IPS DF 6.9 (cell line): Measurements from ENCODE around the gene SHBG.

Experiments
- DNase-seq: peaks from one replicate; pipeline ENCODE4 v3.0.0-alpha.2; 2013; ENCODE audit warnings: low read depth, low spot score
- H3K27ac ChIP-seq: one replicate; pipeline ENCODE4 v1.5.1; 2013; ENCODE audit warnings: low read length, control low read depth
- H3K27me3 ChIP-seq: 2 replicates; pipeline ENCODE4 v1.6.1; 2013; ENCODE audit warnings: mild to moderate bottlenecking, low read length; ENCODE audit not compliant: control insufficient read depth, insufficient read depth
- H3K36me3 ChIP-seq: 2 replicates; pipeline ENCODE4 v1.6.1; 2013; ENCODE audit warnings: low read length; ENCODE audit not compliant: control insufficient read depth, insufficient read depth
- H3K4me1 ChIP-seq: 2 replicates; pipeline ENCODE4 v1.6.1; 2013; ENCODE audit warnings: low read length; ENCODE audit not compliant: control insufficient read depth, insufficient read depth
- H3K4me3 ChIP-seq: 2 replicates; pipeline ENCODE4 v1.5.1; 2013; ENCODE audit warnings: mild to moderate bottlenecking, low read length
- H3K9me3 ChIP-seq: 2 replicates; pipeline ENCODE4 v1.6.1; 2013; ENCODE audit warnings: low read length, inconsistent platforms; ENCODE audit not compliant: control insufficient read depth, insufficient read depth
- WGBS: extraction: QIAGEN DNeasy Blood & Tissue Kit; methylation state at CpG from one replicate; pipeline ENCODE4 v1.1.7; 2013; ENCODE audit warnings: mixed read lengths, missing lambda C conversion rate; ENCODE audit not compliant: insufficient read length, insufficient coverage; 5-methylcytosine and 5-hydroxymethylcytosine counted together

The SHBG gene

GRCh38 chr17:7629939-7630571 lies at the start of gene SHBG:
Gene SHBG (plus strand): TSS chr17:7630135. CDS start chr17:7630173, 38 bp downstream.
- WGBS: no CpG with 5 or more reads among the region's 13 CpGs
- Histone ChIP-seq H3K4me3 (no peak within 1 kb of the TSS), H3K36me3 (no peaks in the 10 kb centered on the region), H3K27me3 (no peaks in the 10 kb centered on the region), H3K9me3 (no peaks in the 10 kb centered on the region), H3K27ac (no peak within 1 kb of the TSS), H3K4me1 (peaks cover 5% of the 10 kb centered on the region; the same call in 1 of the 2 replicates)
- DNase-seq: no peak

GRCh38 chr17:7580604-7581575 lies 49.0 kb upstream of the SHBG start:
- Histone ChIP-seq H3K9me3 (no peaks in the 10 kb centered on the region), H3K27ac (no peak overlapping the region), H3K36me3 (peaks cover 20% of the 10 kb centered on the region), H3K4me3 (no peak overlapping the region), H3K27me3 (no peaks in the 10 kb centered on the region), H3K4me1 (peaks cover 5% of the 10 kb centered on the region)
- WGBS: no CpG with 5 or more reads among the region's 23 CpGs
- no peak for DNase-seq

- Histone ChIP-seq H3K27ac (no peak overlapping the region), H3K36me3 (peaks cover 6% of the 10 kb centered on the region; the same call in 1 of the 2 replicates), H3K27me3 (no peaks in the 10 kb centered on the region), H3K4me1 (peaks cover 5% of the 10 kb centered on the region), H3K9me3 (no peaks in the 10 kb centered on the region), H3K4me3 (no peak overlapping the region; the same call in 1 of the 2 replicates)
- no CpG with 5 or more reads among the region's 36 CpGs for WGBS
- DNase-seq: no peak
Observed at GRCh38 chr17:7582396-7583252, 47.3 kb upstream of the SHBG start.

GRCh38 chr17:7583253-7584109 lies 46.5 kb upstream of the SHBG start, which contains the start of gene MPDU1:
Gene MPDU1 (plus strand): TSS chr17:7583852. CDS start chr17:7583863, 11 bp downstream.
- peak; percentile 82 for DNase-seq
- Histone ChIP-seq H3K36me3 (no peaks in the 10 kb centered on the region; the same call in 1 of the 2 replicates), H3K4me3 (peak within 1 kb of the TSS; percentile 90; the same call in 1 of the 2 replicates), H3K27me3 (no peaks in the 10 kb centered on the region), H3K9me3 (no peaks in the 10 kb centered on the region), H3K27ac (no peak within 1 kb of the TSS), H3K4me1 (peaks cover 6% of the 10 kb centered on the region)
- WGBS: no CpG with 5 or more reads among the region's 69 CpGs

GRCh38 chr17:7586673-7587419 lies 43.1 kb upstream of the SHBG start:
- Histone ChIP-seq H3K36me3 (no peaks in the 10 kb centered on the region; the same call in 1 of the 2 replicates), H3K27me3 (no peaks in the 10 kb centered on the region), H3K4me1 (peaks cover 7% of the 10 kb centered on the region; the same call in 1 of the 2 replicates), H3K27ac (no peak overlapping the region), H3K4me3 (no peak overlapping the region), H3K9me3 (no peaks in the 10 kb centered on the region)
- no peak for DNase-seq
- WGBS: no CpG with 5 or more reads among the region's 9 CpGs

GRCh38 chr17:7587420-7588151 lies 42.3 kb upstream of the SHBG start:
- Histone ChIP-seq H3K4me3 (no peak overlapping the region), H3K27me3 (no peaks in the 10 kb centered on the region), H3K36me3 (peaks cover 7% of the 10 kb centered on the region; the same call in 1 of the 2 replicates), H3K4me1 (peaks cover 7% of the 10 kb centered on the region; the same call in 1 of the 2 replicates), H3K9me3 (no peaks in the 10 kb centered on the region), H3K27ac (no peak overlapping the region)
- no peak for DNase-seq
- WGBS: no CpG with 5 or more reads among the region's 12 CpGs

- no CpG with 5 or more reads among the region's 30 CpGs for WGBS
- no peak for DNase-seq
- Histone ChIP-seq H3K27me3 (no peaks in the 10 kb centered on the region), H3K4me3 (peak overlapping the region; percentile 57; the same call in 1 of the 2 replicates), H3K4me1 (peaks cover 5% of the 10 kb centered on the region; the same call in 1 of the 2 replicates), H3K9me3 (no peaks in the 10 kb centered on the region), H3K27ac (no peak overlapping the region), H3K36me3 (peaks cover 8% of the 10 kb centered on the region; the same call in 1 of the 2 replicates)
Observed at GRCh38 chr17:7588553-7589203, 41.3 kb upstream of the SHBG start.

GRCh38 chr17:7589204-7589868 lies 40.6 kb upstream of the SHBG start:
- H3K9me3 ChIP-seq: no peaks in the 10 kb centered on the region
- peak overlapping the region; percentile 57; the same call in 1 of the 2 replicates for H3K4me3 ChIP-seq
- no peaks in the 10 kb centered on the region for H3K27me3 ChIP-seq
- peaks cover 9% of the 10 kb centered on the region; the same call in 1 of the 2 replicates for H3K36me3 ChIP-seq
- DNase-seq: peak; percentile 85
- H3K4me1 ChIP-seq: peaks cover 5% of the 10 kb centered on the region; the same call in 1 of the 2 replicates
- no peak overlapping the region for H3K27ac ChIP-seq
- WGBS: no CpG with 5 or more reads among the region's 56 CpGs
